HepG2 (cell line): Measurements from ENCODE around the gene RPS19BP1. TPM values are rescaled to one million over a fixed set of nuclear protein-coding genes. Genes with fewer than 3 reads are reported as not detected.

Source experiments
- E2F1 ChIP-seq: sonication (generic); formaldehyde crosslinking; IDR thresholded peaks from 2 replicates; pipeline ENCODE4 v1.5.0; 2020; ENCODE audit warnings: missing genetic modification reagents
- IRF2 ChIP-seq: IDR thresholded peaks from 2 replicates; pipeline ENCODE4 v1.6.1; 2018; ENCODE audit warnings: missing genetic modification reagents, missing compliant biosample characterization
- KDM4B ChIP-seq: sonication (generic); formaldehyde crosslinking; IDR thresholded peaks from 2 replicates; pipeline ENCODE4 v1.4.0; 2020; ENCODE audit warnings: missing genetic modification reagents
- RARG ChIP-seq: sonication (generic); formaldehyde crosslinking; IDR thresholded peaks from 2 replicates; pipeline ENCODE4 v1.4.0; 2020; ENCODE audit warnings: low read depth, mild to moderate bottlenecking, missing genetic modification reagents
- RXRA ChIP-seq: sonication (generic); formaldehyde crosslinking; IDR thresholded peaks from 2 replicates; pipeline ENCODE4 v1.5.1; 2020; ENCODE audit warnings: missing genetic modification reagents
- ZFP36 ChIP-seq: fragments of 150-350 bp; IDR thresholded peaks from 2 replicates; pipeline ENCODE4 v1.6.1; 2018; ENCODE audit warnings: borderline replicate concordance, low read length, low read depth; ENCODE audit not compliant: partially characterized antibody
- ZNF205 ChIP-seq: IDR thresholded peaks from 2 replicates; pipeline ENCODE4 v1.6.1; 2018; ENCODE audit warnings: missing biosample characterization, missing genetic modification reagents
- ZNF543 ChIP-seq: sonication (generic); formaldehyde crosslinking; IDR thresholded peaks from 2 replicates; pipeline ENCODE4 v1.4.0; 2020; ENCODE audit warnings: mild to moderate bottlenecking, missing genetic modification reagents
- ZNF564 ChIP-seq: sonication (generic); formaldehyde crosslinking; IDR thresholded peaks from 2 replicates; pipeline ENCODE4 v1.8.1; 2023; ENCODE audit warnings: mild to moderate bottlenecking, missing genetic modification reagents
- ZNF639 ChIP-seq: conservative IDR thresholded peaks from 2 replicates; pipeline ENCODE4 v1.6.1; 2018; ENCODE audit warnings: missing genetic modification reagents
- ZNF670 ChIP-seq: sonication (generic); formaldehyde crosslinking; IDR thresholded peaks from 2 replicates; pipeline ENCODE4 v1.8.0; 2022; ENCODE audit warnings: mild to moderate bottlenecking, missing genetic modification reagents, borderline replicate concordance
- ZNF75D ChIP-seq: sonication (generic); formaldehyde crosslinking; IDR thresholded peaks from 2 replicates; pipeline ENCODE4 v1.8.1; 2023; ENCODE audit warnings: missing genetic modification reagents, mild to moderate bottlenecking, borderline replicate concordance
- polyA plus RNA-seq, 8 experiments: library from polyadenylated mRNA; depleted of rRNA in 3 of 8; stranded (reverse) in 7 of 8; unstranded in 1 of 8; fragments of >200 nt; fragmentation: Illumina TruSeq in 4 of 8; extraction: Trizol in 4 of 8; gene quantifications; 2 replicates each; pipeline versions ENCODE4 v1.2.1 to v1.2.3, GENCODE V29; 2011 to 2016; ENCODE audit warnings: low read depth in 4 of 8, missing spikeins in 1 of 8, mixed read lengths in 1 of 8; ENCODE audit not compliant: insufficient read depth in 1 of 8
- total RNA-seq, 5 experiments: library from RNA; depleted of rRNA; stranded (reverse); fragments of >200 nt; fragmentation: Illumina TruSeq; extraction: Trizol; gene quantifications; 2 replicates each; pipeline ENCODE4 v1.2.3, GENCODE V29; 2016; ENCODE audit warnings: low read depth in 1 of 5
- TF ChIP-seq, protein P1 (sequence below): sonication (generic); formaldehyde crosslinking; IDR thresholded peaks from 2 replicates; pipeline ENCODE4 v1.4.0; 2020; ENCODE audit warnings: mild to moderate bottlenecking, missing genetic modification reagents, borderline replicate concordance
- TF ChIP-seq, protein P2 (sequence below): sonication (generic); formaldehyde crosslinking; IDR thresholded peaks from 2 replicates; pipeline ENCODE4 v1.4.0; 2020; ENCODE audit warnings: missing genetic modification reagents
- TF ChIP-seq, protein P3 (sequence below): sonication (generic); formaldehyde crosslinking; conservative IDR thresholded peaks from 2 replicates; pipeline ENCODE4 v1.5.0; 2020; ENCODE audit warnings: missing genetic modification reagents
- TF ChIP-seq, protein P4 (sequence below): IDR thresholded peaks from 2 replicates; pipeline ENCODE4 v1.6.1; 2016; ENCODE audit warnings: missing compliant biosample characterization, missing genetic modification reagents, borderline replicate concordance

The RPS19BP1 gene
- total and polyA plus RNA-seq, 2 of the 13 experiments (the other 11 are each of a cell fraction or from before 2014, with no cell fraction given) = 44.3 to 81.3 TPM

DNA sequence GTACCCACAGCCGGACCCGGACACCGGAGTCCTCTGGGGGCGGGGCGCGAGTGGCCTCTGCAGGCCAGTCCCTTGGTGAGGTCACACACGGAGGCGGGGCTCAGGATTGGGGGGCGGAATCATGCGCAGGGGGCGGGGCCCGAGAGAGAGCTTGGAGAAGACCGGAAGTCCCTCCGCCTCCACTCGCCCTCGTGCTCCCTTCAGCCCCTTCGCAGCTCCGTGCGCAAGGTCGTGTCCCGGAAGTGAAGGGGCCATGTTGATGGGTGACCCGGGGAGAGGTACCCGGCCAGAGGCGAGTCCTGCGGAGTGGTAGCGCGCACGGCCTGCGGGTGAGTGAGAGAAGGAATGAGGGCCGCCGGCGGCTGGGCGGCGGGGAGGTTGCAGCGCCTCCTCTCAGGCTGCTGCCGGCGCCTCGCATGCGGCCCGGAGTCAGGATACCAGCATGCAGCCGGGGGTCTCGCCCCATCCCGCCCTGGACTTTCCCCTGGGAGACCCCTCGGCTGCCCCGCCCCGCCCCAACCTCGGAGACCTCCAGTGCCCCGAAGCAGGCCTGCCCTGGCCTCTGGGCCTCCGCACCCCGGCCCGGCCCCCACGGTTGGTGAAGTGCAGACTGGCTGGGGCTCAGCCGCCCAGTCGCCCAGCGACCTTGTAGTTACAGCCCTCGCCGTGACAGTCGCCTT, 30.3 kb downstream of the RPS19BP1 start, which contains the start of gene MIEF1 (continued):
- TF ChIP-seq, protein P1, sequence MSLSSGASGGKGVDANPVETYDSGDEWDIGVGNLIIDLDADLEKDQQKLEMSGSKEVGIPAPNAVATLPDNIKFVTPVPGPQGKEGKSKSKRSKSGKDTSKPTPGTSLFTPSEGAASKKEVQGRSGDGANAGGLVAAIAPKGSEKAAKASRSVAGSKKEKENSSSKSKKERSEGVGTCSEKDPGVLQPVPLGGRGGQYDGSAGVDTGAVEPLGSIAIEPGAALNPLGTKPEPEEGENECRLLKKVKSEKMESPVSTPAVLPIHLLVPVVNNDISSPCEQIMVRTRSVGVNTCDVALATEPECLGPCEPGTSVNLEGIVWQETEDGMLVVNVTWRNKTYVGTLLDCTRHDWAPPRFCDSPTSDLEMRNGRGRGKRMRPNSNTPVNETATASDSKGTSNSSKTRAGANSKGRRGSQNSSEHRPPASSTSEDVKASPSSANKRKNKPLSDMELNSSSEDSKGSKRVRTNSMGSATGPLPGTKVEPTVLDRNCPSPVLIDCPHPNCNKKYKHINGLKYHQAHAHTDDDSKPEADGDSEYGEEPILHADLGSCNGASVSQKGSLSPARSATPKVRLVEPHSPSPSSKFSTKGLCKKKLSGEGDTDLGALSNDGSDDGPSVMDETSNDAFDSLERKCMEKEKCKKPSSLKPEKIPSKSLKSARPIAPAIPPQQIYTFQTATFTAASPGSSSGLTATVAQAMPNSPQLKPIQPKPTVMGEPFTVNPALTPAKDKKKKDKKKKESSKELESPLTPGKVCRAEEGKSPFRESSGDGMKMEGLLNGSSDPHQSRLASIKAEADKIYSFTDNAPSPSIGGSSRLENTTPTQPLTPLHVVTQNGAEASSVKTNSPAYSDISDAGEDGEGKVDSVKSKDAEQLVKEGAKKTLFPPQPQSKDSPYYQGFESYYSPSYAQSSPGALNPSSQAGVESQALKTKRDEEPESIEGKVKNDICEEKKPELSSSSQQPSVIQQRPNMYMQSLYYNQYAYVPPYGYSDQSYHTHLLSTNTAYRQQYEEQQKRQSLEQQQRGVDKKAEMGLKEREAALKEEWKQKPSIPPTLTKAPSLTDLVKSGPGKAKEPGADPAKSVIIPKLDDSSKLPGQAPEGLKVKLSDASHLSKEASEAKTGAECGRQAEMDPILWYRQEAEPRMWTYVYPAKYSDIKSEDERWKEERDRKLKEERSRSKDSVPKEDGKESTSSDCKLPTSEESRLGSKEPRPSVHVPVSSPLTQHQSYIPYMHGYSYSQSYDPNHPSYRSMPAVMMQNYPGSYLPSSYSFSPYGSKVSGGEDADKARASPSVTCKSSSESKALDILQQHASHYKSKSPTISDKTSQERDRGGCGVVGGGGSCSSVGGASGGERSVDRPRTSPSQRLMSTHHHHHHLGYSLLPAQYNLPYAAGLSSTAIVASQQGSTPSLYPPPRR (CRISPR knock-in tag) = peak; percentile 43; the same call in 1 of the 2 replicates
- TF ChIP-seq ZNF543 (CRISPR knock-in tag) (peak; percentile 90), ZNF564 (CRISPR knock-in tag) (no peak; the same call in 1 of the 2 replicates), RARG (CRISPR knock-in tag) (0 out of 2 replicates have a peak, but pooled peaks have one; percentile 50), IRF2 (CRISPR knock-in tag) (peak; percentile 85; the same call in 1 of the 2 replicates), RXRA (CRISPR knock-in tag) (peak; percentile 84), ZNF670 (no peak), E2F1 (CRISPR knock-in tag) (no peak; the same call in 1 of the 2 replicates), KDM4B (CRISPR knock-in tag) (peak; percentile 90), ZFP36 (no peak), ZNF205 (CRISPR knock-in tag) (peak; percentile 71; the same call in 1 of the 2 replicates), ZNF639 (peak; percentile 86; the same call in 1 of the 2 replicates), ZNF75D (CRISPR knock-in tag) (0 out of 2 replicates have a peak, but pooled peaks have one; percentile 43)
- TF ChIP-seq, protein P2, sequence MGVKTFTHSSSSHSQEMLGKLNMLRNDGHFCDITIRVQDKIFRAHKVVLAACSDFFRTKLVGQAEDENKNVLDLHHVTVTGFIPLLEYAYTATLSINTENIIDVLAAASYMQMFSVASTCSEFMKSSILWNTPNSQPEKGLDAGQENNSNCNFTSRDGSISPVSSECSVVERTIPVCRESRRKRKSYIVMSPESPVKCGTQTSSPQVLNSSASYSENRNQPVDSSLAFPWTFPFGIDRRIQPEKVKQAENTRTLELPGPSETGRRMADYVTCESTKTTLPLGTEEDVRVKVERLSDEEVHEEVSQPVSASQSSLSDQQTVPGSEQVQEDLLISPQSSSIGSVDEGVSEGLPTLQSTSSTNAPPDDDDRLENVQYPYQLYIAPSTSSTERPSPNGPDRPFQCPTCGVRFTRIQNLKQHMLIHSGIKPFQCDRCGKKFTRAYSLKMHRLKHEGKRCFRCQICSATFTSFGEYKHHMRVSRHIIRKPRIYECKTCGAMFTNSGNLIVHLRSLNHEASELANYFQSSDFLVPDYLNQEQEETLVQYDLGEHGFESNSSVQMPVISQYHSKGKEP (CRISPR knock-in tag) = 0 out of 2 replicates have a peak, but pooled peaks have one; percentile 65
- TF ChIP-seq, protein P3, sequence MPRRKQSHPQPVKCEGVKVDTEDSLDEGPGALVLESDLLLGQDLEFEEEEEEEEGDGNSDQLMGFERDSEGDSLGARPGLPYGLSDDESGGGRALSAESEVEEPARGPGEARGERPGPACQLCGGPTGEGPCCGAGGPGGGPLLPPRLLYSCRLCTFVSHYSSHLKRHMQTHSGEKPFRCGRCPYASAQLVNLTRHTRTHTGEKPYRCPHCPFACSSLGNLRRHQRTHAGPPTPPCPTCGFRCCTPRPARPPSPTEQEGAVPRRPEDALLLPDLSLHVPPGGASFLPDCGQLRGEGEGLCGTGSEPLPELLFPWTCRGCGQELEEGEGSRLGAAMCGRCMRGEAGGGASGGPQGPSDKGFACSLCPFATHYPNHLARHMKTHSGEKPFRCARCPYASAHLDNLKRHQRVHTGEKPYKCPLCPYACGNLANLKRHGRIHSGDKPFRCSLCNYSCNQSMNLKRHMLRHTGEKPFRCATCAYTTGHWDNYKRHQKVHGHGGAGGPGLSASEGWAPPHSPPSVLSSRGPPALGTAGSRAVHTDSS = no peak
- TF ChIP-seq, protein P4, sequence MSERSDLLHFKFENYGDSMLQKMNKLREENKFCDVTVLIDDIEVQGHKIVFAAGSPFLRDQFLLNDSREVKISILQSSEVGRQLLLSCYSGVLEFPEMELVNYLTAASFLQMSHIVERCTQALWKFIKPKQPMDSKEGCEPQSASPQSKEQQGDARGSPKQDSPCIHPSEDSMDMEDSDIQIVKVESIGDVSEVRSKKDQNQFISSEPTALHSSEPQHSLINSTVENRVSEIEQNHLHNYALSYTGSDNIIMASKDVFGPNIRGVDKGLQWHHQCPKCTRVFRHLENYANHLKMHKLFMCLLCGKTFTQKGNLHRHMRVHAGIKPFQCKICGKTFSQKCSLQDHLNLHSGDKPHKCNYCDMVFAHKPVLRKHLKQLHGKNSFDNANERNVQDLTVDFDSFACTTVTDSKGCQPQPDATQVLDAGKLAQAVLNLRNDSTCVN = peak; percentile 65; the same call in 1 of the 2 replicates
